ENCODE data around the gene MCRIP1. TPM values are rescaled to one million over a fixed set of nuclear protein-coding genes. Genes with fewer than 3 reads are reported as not detected.

Gene MCRIP1
- total RNA-seq, 8 experiments from 2014 or later, result 18.1 to 139 (median 101) TPM

DNA sequence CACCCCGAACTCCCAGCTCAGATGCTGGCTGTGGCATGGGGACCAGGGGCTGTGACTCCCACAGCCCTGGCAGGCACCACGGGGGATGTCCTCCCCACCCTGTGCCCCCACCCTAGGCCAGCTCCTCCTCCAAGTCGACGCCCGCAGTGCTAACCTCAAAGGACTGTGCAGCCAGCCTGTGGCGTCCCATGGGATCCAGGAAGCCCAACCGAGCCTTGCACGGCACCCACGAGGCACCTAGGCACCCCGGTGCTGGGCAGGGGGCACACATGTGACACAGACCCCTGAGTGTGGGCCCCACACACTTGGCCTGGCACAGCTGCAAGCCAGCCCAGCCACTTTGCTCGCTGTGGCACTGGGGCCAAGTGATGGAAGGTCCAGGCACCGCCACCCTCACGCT, 25.3 kb downstream of the MCRIP1 start:
- WGBS, 10 experiments, result 60% methylated on average over 1 to 2 of the region's 13 CpGs; no CpG with 5 or more reads in 7 of the 10 experiments
- peaks cover 5 to 11% of the 10 kb centered on the region in 2 donors for H3K4me1 ChIP-seq (replicated peaks in 1 of 2)
- no peak overlapping the region for H3K4me3 ChIP-seq
- no peak for ATAC-seq (replicated peaks in 6 of 8)
- in situ Hi-C loops (cut with MboI; ENCODE audit: low pct_unique_long_range_greater_than_20kb in 2 of 9, low sequenced_read_pairs in 9 of 9, unreplicated experiment in 9 of 9), result no loop called here
- H3K27ac ChIP-seq, result no peak overlapping the region

DNA sequence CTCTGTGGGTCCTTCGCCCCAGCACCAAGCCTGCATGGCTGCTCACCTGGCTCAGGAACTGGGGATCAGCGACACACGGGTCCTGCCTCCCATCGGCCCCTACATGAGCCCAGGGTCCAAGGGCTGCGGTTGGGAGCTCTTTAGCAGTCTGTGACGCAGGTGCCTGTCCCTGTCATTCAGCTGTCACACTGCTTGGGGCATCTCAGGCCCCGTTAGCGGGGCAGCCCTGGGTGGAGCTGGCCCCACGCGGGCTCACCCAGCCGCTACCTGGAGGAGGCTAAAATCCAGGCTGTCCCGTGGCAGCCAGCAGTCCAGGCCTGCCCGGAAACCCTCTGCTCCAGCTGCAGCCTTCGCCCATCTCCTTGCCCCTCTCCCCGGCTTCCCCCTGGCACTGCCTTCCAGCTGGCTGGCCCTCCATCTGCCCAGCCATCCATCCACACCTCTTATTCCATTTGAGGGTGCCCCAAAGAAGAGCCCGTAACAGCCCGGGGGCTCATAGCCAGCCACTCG, 25.8 kb downstream of the MCRIP1 start:
- H3K4me1 ChIP-seq (replicated peaks in 1 of 2), result peaks cover 5 to 11% of the 10 kb centered on the region in 2 donors
- WGBS, 10 experiments, result 10 to 48% methylated on average over 2 to 6 of the region's 18 CpGs; no CpG with 5 or more reads in 8 of the 10 experiments
- peak in 4 of 8 experiments; percentile 3 to 16 (median 8) for ATAC-seq (replicated peaks in 6 of 8)
- H3K27ac ChIP-seq, result no peak overlapping the region
- in situ Hi-C loops (cut with MboI; ENCODE audit: low pct_unique_long_range_greater_than_20kb in 2 of 9, low sequenced_read_pairs in 9 of 9, unreplicated experiment in 9 of 9), result no loop called here
- no peak overlapping the region for H3K4me3 ChIP-seq

DNA sequence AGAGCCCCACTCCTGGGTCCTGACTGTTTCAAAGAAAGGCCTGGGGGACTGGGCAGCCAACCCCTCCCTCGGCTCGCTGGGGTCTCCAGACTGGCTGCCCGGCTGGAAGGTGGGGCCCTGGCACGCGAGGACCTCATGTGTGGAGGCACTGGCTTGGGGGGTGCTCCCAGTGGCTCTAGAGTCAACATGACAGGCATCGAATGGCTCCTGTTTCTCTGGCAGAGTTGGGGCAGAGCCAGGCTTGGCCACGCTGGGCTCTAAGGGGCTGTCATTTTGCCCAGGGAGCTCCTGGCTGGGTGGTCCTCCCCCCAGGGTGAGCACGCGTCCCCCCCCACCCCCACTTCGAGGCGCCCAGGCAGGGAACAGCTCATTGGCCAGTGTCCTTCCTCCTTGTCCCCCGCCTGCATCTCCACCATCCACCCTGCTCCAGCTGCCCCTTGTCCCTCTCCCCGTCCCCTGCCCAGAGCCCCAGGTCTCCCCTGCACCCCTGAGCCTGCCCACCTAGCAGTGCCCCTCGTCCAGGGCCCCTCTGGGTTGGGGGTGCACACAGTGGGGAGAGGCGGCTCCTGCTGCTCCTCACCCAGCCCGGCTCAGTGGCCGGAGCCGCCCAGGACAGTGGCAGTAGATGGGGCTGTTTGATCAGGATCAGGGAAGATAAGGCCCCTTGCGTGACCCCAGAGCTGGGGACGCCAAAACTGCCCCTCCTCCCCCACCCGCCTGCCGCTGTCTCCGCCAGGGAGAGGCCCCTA, 26.5 kb downstream of the MCRIP1 start:
- peak in 6 of 8 experiments; percentile 24 to 60 (median 45) for ATAC-seq (replicated peaks in 6 of 8)
- Histone ChIP-seq H3K4me1 (replicated peaks in 1 of 2) (peaks cover 5 to 11% of the 10 kb centered on the region in 2 donors), H3K27ac (no peak overlapping the region), H3K4me3 (no peak overlapping the region)
- in situ Hi-C loops (cut with MboI; ENCODE audit: low pct_unique_long_range_greater_than_20kb in 2 of 9, low sequenced_read_pairs in 9 of 9, unreplicated experiment in 9 of 9), result no loop called here
- 60% methylated on average over 1 of the region's 23 CpGs; no CpG with 5 or more reads in 9 of the 10 experiments for WGBS, 10 experiments

GRCh38 chr17:81805707-81806460, 27.2 kb downstream of the MCRIP1 start:
- Histone ChIP-seq H3K4me3 (no peak overlapping the region), H3K27ac (no peak overlapping the region), H3K4me1 (replicated peaks in 1 of 2) (peaks cover 5 to 11% of the 10 kb centered on the region in 2 donors)
- in situ Hi-C loops (cut with MboI; ENCODE audit: low pct_unique_long_range_greater_than_20kb in 2 of 9, low sequenced_read_pairs in 9 of 9, unreplicated experiment in 9 of 9), result no loop called here
- 33 to 64% (median 40%) methylated on average over 1 to 5 of the region's 18 CpGs; no CpG with 5 or more reads in 6 of the 10 experiments for WGBS, 10 experiments
- ATAC-seq (replicated peaks in 6 of 8), result no peak

GRCh38 chr17:81804559-81805399, 28.3 kb downstream of the MCRIP1 start:
- peak in 4 of 8 experiments; percentile 6 to 21 (median 13) for ATAC-seq (replicated peaks in 6 of 8)
- WGBS, 10 experiments, result 0% methylated on average over 1 to 2 of the region's 65 CpGs; no CpG with 5 or more reads in 8 of the 10 experiments
- Histone ChIP-seq H3K4me3 (peak overlapping the region in 1 of 5 donors; percentile 18), H3K27ac (no peak overlapping the region), H3K4me1 (replicated peaks in 1 of 2) (peaks cover 5 to 11% of the 10 kb centered on the region in 2 donors)
- in situ Hi-C loops (cut with MboI; ENCODE audit: low pct_unique_long_range_greater_than_20kb in 2 of 9, low sequenced_read_pairs in 9 of 9, unreplicated experiment in 9 of 9), result no loop called here

GRCh38 chr17:81803728-81804558, 29.1 kb downstream of the MCRIP1 start, which contains the start of gene GCGR:
GCGR (plus strand) TSS chr17:81804150; CDS start chr17:81809019, 4,869 bp downstream.
- in situ Hi-C loops (cut with MboI; ENCODE audit: low pct_unique_long_range_greater_than_20kb in 2 of 9, low sequenced_read_pairs in 9 of 9, unreplicated experiment in 9 of 9), result no loop called here
- H3K4me1 ChIP-seq (replicated peaks in 1 of 2), result peaks cover 5 to 11% of the 10 kb centered on the region in 2 donors
- WGBS, 10 experiments, result no CpG with 5 or more reads among the region's 110 CpGs
- peak within 1 kb of the TSS in 3 of 5 donors; percentile 16 to 28 (median 18) for H3K4me3 ChIP-seq
- H3K27ac ChIP-seq, result no peak within 1 kb of the TSS
- peak in 6 of 8 experiments; percentile 13 to 32 (median 26) for ATAC-seq (replicated peaks in 6 of 8)

- Histone ChIP-seq H3K27ac (no peak overlapping the region), H3K4me1 (replicated peaks in 1 of 2) (peaks cover 5 to 11% of the 10 kb centered on the region in 2 donors), H3K4me3 (no peak overlapping the region)
- in situ Hi-C loops (cut with MboI; ENCODE audit: low pct_unique_long_range_greater_than_20kb in 2 of 9, low sequenced_read_pairs in 9 of 9, unreplicated experiment in 9 of 9), result no loop called here
- no peak for ATAC-seq (replicated peaks in 6 of 8)
- WGBS, 10 experiments, result 0% methylated on average over 3 of the region's 26 CpGs; no CpG with 5 or more reads in 9 of the 10 experiments
Measured at GRCh38 chr17:81802856-81803643, 30.0 kb downstream of the MCRIP1 start.

- in situ Hi-C loops (cut with MboI; ENCODE audit: low pct_unique_long_range_greater_than_20kb in 2 of 9, low sequenced_read_pairs in 9 of 9, unreplicated experiment in 9 of 9), result no loop called here
- 69 to 80% methylated on average over 6 to 8 of the region's 9 CpGs; no CpG with 5 or more reads in 8 of the 10 experiments for WGBS, 10 experiments
- no peak for ATAC-seq (replicated peaks in 6 of 8)
- peaks cover 5 to 11% of the 10 kb centered on the region in 2 donors for H3K4me1 ChIP-seq (replicated peaks in 1 of 2)
- no peak overlapping the region for H3K4me3 ChIP-seq
- H3K27ac ChIP-seq, result no peak overlapping the region
Measured at GRCh38 chr17:81802048-81802758, 30.9 kb downstream of the MCRIP1 start.

- H3K4me3 ChIP-seq, result no peak overlapping the region
- no peak overlapping the region for H3K27ac ChIP-seq
- ATAC-seq (replicated peaks in 6 of 8), result no peak
- peaks cover 3 to 11% of the 10 kb centered on the region in 2 donors for H3K4me1 ChIP-seq (replicated peaks in 1 of 2)
- in situ Hi-C loops (cut with MboI; ENCODE audit: low pct_unique_long_range_greater_than_20kb in 2 of 9, low sequenced_read_pairs in 9 of 9, unreplicated experiment in 9 of 9), result no loop called here
- WGBS, 10 experiments, result 23 to 93% (median 86%) methylated on average over 1 to 4 of the region's 9 CpGs; no CpG with 5 or more reads in 3 of the 10 experiments
Measured at GRCh38 chr17:81801327-81801726, 31.8 kb downstream of the MCRIP1 start.

GRCh38 chr17:81794509-81794908, 38.6 kb downstream of the MCRIP1 start:
- in situ Hi-C loops (cut with MboI; ENCODE audit: low pct_unique_long_range_greater_than_20kb in 2 of 9, low sequenced_read_pairs in 9 of 9, unreplicated experiment in 9 of 9), result no loop called here
- peak; percentile 70 to 100 (median 90) for ATAC-seq (replicated peaks in 6 of 8)
- Histone ChIP-seq H3K4me1 (replicated peaks in 1 of 2) (peaks cover 0 to 6% of the 10 kb centered on the region in 2 donors), H3K4me3 (no peak overlapping the region), H3K27ac (no peak overlapping the region)
- 0 to 80% (median 18%) methylated on average over 1 to 7 of the region's 8 CpGs; no CpG with 5 or more reads in 4 of the 10 experiments for WGBS, 10 experiments

DNA sequence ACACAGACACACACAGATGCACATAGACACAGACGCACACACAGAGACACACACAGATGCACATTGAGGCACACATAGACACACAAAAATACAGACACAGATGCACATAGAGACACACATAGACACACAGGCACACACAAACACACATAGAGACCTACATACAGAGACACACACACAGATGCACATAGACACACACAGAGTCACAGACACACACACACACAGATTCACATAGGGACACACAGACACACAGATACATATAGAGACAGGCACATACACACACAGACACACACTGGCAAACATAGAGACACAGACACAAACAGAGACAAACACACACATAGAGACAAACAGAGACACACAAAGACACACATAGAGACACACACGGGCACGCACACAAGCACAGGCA, 39.0 kb downstream of the MCRIP1 start:
- Histone ChIP-seq H3K27ac (no peak overlapping the region), H3K4me3 (no peak overlapping the region), H3K4me1 (replicated peaks in 1 of 2) (peaks cover 0 to 6% of the 10 kb centered on the region in 2 donors)
- 80 to 100% (median 87%) methylated on average over 1 to 3 of the region's 3 CpGs; no CpG with 5 or more reads in 6 of the 10 experiments for WGBS, 10 experiments
- in situ Hi-C loops (cut with MboI; ENCODE audit: low pct_unique_long_range_greater_than_20kb in 2 of 9, low sequenced_read_pairs in 9 of 9, unreplicated experiment in 9 of 9), result no loop called here
- ATAC-seq (replicated peaks in 6 of 8), result peak in 2 of 8 experiments; percentile 8 to 30

Data from motor neuron (in vitro differentiated cells).